HG02623 (cell line): ENCODE measurements around the gene BCL3.

Source experiments
- ATAC-seq: cut with Tn5 transposase; IDR thresholded peaks from one replicate; pipeline ENCODE4 v1.9.1; 2021; ENCODE audit warnings: moderate library complexity; ENCODE audit not compliant: unreplicated experiment

BCL3 gene

GRCh38 chr19:44785271-44785670 is 36.8 kb downstream of the BCL3 start:
- no peak for ATAC-seq

- ATAC-seq: no peak
Observed at GRCh38 chr19:44785993-44786392, 37.5 kb downstream of the BCL3 start.

GRCh38 chr19:44788971-44789370 is 40.5 kb downstream of the BCL3 start:
- no peak for ATAC-seq

- no peak for ATAC-seq
Observed at GRCh38 chr19:44789943-44790483, 41.5 kb downstream of the BCL3 start.

GRCh38 chr19:44792281-44792680 is 43.8 kb downstream of the BCL3 start:
- no peak for ATAC-seq

GRCh38 chr19:44794610-44795009 is 46.1 kb downstream of the BCL3 start:
- ATAC-seq: no peak

GRCh38 chr19:44795398-44795987 is 47.0 kb downstream of the BCL3 start:
- ATAC-seq: no peak

- ATAC-seq: no peak
Observed at GRCh38 chr19:44796701-44797115, 48.2 kb downstream of the BCL3 start.

- no peak for ATAC-seq
Observed at GRCh38 chr19:44799627-44800346, 51.3 kb downstream of the BCL3 start.

- ATAC-seq: no peak
Observed at GRCh38 chr19:44800461-44800860, 52.0 kb downstream of the BCL3 start.

- no peak for ATAC-seq
Observed at GRCh38 chr19:44803442-44804428, 55.2 kb downstream of the BCL3 start.

GRCh38 chr19:44806291-44806690 is 57.8 kb downstream of the BCL3 start:
- ATAC-seq: no peak

- no peak for ATAC-seq
Observed at GRCh38 chr19:44807162-44807561, 58.7 kb downstream of the BCL3 start.

- ATAC-seq: no peak
Observed at GRCh38 chr19:44807652-44808462, 59.3 kb downstream of the BCL3 start.

GRCh38 chr19:44808463-44809371 is 60.2 kb downstream of the BCL3 start, which contains the start of gene BCAM:
Gene BCAM, plus strand, starts transcription at chr19:44809103. Its CDS starts 22 bp downstream, at chr19:44809125.
- ATAC-seq: no peak
